Tibial artery (tissue), 4 donors: ENCODE results near the gene TMEM272.
A peak's percentile ranks its signal among the peaks of the same experiment; 100 is the strongest.

ENCODE experiments used
- DNase-seq, 2 donors: peaks; one replicate each; pipeline ENCODE4 v3.0.0-alpha.2; 2019
- H3K27ac ChIP-seq, 2 donors: fragments of 200-600 bp; sonication (generic) in 1 of 2; 1 replicate in 1 of 2; 2 replicates in 1 of 2; pipeline ENCODE4 v1.5.1; 2018 to 2019; ENCODE audit warnings: mild to moderate bottlenecking in 1 of 2
- H3K27me3 ChIP-seq, 2 donors: fragments of 200-600 bp; sonication (generic) in 1 of 2; one replicate each; pipeline versions ENCODE4 v1.5.1 to v1.6.0; 2016 to 2019
- H3K36me3 ChIP-seq, 3 donors: fragments of 200-600 bp; sonication (generic) in 2 of 3; one replicate each; pipeline ENCODE4 v1.5.1; 2016 to 2019; ENCODE audit warnings: mild to moderate bottlenecking in 2 of 3
- H3K4me1 ChIP-seq, 4 donors: fragments of 200-600 bp; sonication (generic) in 2 of 4; 1 replicate in 3 of 4; 2 replicates in 1 of 4; pipeline ENCODE4 v1.5.1; 2016 to 2019
- H3K4me3 ChIP-seq, 2 donors: fragments of 200-600 bp; sonication (generic) in 1 of 2; 1 replicate in 1 of 2; 2 replicates in 1 of 2; pipeline ENCODE4 v1.5.1; 2018 to 2019; ENCODE audit warnings: mild to moderate bottlenecking in 2 of 2
- H3K9me3 ChIP-seq, 3 donors: fragments of 200-600 bp; sonication (generic) in 1 of 3; one replicate each; pipeline ENCODE4 v1.5.1; 2016 to 2019
- intact Hi-C: fragments of 100-400 bp; cut with DNase I; formaldehyde crosslinking; loops from one replicate; pipeline ENCODE4 v1.15.0; 2023; ENCODE audit warnings: low total_unique reads
- TF ChIP-seq, protein P1 (sequence below), 2 experiments: fragments of 200-600 bp in 1 of 2; fragments of 450-650 bp in 1 of 2; IDR thresholded peaks; one replicate each; pipeline ENCODE4 v1.5.1; 2017 to 2019; ENCODE audit warnings: antibody characterized with exemption in 2 of 2, mild to moderate bottlenecking in 1 of 2, moderate library complexity in 1 of 2

The TMEM272 gene

DNA sequence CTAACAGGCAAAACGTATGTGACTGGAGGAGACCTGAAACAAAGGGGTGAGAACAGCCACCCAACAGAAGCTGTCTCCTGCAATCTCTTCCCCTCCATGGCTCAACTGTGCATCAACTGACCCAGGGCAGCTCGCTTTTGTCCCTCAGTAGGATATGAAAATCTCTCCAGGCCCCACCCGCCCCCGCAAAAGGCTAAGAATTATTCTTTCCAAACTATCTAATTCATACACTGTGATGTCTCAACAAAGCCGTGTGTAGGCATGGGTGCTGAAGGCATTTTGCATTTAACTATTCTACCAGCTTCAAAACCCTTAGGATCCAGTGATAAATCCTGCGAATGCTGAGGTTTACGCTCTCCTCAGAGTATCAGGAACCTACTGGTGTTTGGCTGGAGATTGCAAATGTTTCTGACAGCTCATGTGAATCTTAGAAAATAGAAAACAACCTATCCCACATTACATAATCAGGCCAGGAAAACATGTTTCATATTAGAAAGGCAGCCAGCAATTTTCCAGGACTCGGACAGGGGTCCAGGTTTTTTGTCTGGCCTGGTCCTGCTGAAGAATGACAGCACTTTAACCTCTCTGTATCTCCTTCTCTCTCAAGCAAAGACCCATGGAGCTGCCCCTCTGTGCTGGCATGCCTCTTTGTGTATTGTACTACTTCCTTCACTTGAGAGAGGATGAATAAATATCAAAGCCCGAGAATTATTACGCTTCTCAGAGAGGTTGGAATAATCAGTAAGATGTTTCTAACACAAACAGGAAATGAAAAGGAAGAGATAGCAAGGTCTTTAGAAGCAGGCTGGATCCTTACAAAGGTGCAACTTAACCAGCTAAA is 58.3 kb downstream of the TMEM272 start:
- TF ChIP-seq, protein P1, sequence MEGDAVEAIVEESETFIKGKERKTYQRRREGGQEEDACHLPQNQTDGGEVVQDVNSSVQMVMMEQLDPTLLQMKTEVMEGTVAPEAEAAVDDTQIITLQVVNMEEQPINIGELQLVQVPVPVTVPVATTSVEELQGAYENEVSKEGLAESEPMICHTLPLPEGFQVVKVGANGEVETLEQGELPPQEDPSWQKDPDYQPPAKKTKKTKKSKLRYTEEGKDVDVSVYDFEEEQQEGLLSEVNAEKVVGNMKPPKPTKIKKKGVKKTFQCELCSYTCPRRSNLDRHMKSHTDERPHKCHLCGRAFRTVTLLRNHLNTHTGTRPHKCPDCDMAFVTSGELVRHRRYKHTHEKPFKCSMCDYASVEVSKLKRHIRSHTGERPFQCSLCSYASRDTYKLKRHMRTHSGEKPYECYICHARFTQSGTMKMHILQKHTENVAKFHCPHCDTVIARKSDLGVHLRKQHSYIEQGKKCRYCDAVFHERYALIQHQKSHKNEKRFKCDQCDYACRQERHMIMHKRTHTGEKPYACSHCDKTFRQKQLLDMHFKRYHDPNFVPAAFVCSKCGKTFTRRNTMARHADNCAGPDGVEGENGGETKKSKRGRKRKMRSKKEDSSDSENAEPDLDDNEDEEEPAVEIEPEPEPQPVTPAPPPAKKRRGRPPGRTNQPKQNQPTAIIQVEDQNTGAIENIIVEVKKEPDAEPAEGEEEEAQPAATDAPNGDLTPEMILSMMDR (IDR thresholded peaks at IDR 0.05) = no peak
- H3K27me3 ChIP-seq = no peaks in the 10 kb centered on the region
- intact Hi-C loops = no loop called here
- DNase-seq = no peak
- H3K4me3 ChIP-seq = no peak overlapping the region
- H3K4me1 ChIP-seq = peaks cover 0 to 8% (median 0%) of the 10 kb centered on the region in 4 donors
- peak overlapping the region in 1 of 2 donors; percentile 11 for H3K27ac ChIP-seq
- peaks cover 0 to 10% (median 0%) of the 10 kb centered on the region in 3 donors for H3K36me3 ChIP-seq
- no peaks in the 10 kb centered on the region for H3K9me3 ChIP-seq

DNA sequence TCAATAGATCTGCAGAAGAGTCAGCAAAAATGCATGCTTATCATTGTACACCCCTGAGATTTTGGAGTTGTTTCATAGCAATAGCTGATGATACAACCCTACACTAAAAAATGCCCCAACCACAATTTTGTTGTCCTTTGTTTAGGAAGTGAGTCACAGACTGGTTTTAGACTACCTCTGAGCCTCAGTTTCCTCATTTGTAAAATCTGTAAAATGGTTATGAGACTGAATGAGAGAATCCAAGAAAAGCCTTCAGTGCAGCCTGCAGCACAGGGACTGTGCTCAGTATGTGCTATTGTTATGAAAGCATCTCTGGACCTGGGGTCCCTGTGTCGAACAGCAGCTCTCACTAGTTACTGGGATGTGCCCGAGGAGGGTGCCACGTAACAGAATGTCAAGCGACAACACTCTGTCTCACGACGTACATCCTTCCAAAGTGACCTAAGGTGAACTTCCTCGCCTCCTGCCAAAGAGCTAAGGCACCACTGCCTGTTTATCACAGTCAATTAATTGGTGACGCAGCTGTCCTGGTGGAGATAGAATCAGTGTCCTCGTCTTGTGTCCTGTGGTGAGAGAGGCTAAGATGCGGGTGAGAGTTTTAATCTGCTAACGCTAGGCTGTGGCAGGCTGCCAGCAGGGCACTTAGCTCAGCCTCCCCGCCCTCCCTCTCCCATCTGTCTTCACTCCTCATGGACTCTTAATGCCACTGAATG is 59.1 kb downstream of the TMEM272 start:
- peaks cover 0 to 8% (median 0%) of the 10 kb centered on the region in 4 donors for H3K4me1 ChIP-seq
- H3K9me3 ChIP-seq = no peaks in the 10 kb centered on the region
- DNase-seq = peak in 1 of 2 donors; percentile 55
- peaks cover 0 to 10% (median 0%) of the 10 kb centered on the region in 3 donors for H3K36me3 ChIP-seq
- TF ChIP-seq, protein P1 (IDR thresholded peaks at IDR 0.05) = no peak
- no peak overlapping the region for H3K4me3 ChIP-seq
- intact Hi-C loops = no loop called here
- peak overlapping the region in 1 of 2 donors; percentile 11 for H3K27ac ChIP-seq
- H3K27me3 ChIP-seq = no peaks in the 10 kb centered on the region

DNA sequence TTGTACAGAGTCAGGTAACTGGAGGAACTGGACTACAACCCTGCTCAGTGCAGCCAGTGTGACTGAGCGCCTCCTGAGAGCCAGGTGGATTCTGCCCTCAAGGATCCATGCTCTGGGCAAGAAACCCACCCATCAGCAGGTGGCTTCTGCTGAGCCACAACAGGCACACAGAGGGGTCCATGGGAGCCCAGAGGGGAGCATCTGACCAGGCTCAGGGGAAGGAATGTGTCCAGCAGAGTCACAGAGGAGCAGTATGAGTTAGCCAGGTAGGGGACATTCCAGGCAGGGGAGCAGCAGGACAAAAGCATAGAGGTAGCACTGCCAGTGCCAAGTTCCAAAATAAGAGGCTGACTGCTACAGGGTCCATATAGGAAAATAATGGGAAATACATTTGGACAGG is 60.9 kb downstream of the TMEM272 start:
- intact Hi-C loops = no loop called here
- no peak for DNase-seq

DNA sequence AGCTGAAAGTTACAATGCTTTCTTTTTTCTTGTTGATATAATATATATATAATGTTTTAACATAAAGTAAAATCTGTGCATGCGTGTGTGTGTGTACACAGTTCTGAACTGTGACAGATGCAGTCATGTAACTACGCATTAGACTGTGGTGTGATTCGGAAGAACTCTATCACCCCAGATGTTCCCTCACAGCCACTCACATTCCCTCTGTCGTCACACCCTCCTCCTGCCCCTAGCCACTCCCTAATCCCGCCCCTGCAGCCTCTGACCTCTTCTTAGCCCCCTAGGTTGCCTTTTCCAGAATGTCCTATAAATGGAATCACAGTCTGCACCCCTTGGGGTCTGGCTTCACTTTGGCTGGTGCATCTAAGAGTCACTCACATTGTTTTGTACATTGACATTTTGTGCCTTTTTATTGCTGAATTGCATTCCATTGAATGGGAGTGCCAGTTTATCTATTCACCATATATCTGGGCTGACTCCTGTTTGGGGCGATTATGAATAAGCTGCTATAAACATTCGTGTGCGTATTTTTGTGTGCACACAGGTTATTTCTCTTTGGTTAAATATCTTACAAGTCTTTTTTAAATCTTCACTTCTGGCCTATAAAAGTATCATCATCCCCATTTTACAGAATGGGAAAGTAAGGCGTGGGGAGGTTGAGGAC is 61.4 kb downstream of the TMEM272 start:
- Histone ChIP-seq H3K27ac (no peak overlapping the region), H3K9me3 (no peaks in the 10 kb centered on the region), H3K4me1 (peaks cover 0 to 5% (median 0%) of the 10 kb centered on the region in 4 donors), H3K4me3 (no peak overlapping the region), H3K36me3 (peaks cover 0 to under 1% (median 0%) of the 10 kb centered on the region in 3 donors), H3K27me3 (no peaks in the 10 kb centered on the region)
- intact Hi-C loops = no loop called here
- TF ChIP-seq, protein P1 (IDR thresholded peaks at IDR 0.05) = no peak
- DNase-seq = no peak

More for the DNA sequence above, 60.9 kb downstream of the TMEM272 start:
- H3K9me3 ChIP-seq = no peaks in the 10 kb centered on the region
- H3K4me1 ChIP-seq = peaks cover 0 to 5% (median 0%) of the 10 kb centered on the region in 4 donors
- H3K27ac ChIP-seq = no peak overlapping the region
- H3K36me3 ChIP-seq = peaks cover 0 to 6% (median 0%) of the 10 kb centered on the region in 3 donors
- H3K27me3 ChIP-seq = no peaks in the 10 kb centered on the region
- TF ChIP-seq, protein P1 (IDR thresholded peaks at IDR 0.05) = no peak
- no peak overlapping the region for H3K4me3 ChIP-seq

DNA sequence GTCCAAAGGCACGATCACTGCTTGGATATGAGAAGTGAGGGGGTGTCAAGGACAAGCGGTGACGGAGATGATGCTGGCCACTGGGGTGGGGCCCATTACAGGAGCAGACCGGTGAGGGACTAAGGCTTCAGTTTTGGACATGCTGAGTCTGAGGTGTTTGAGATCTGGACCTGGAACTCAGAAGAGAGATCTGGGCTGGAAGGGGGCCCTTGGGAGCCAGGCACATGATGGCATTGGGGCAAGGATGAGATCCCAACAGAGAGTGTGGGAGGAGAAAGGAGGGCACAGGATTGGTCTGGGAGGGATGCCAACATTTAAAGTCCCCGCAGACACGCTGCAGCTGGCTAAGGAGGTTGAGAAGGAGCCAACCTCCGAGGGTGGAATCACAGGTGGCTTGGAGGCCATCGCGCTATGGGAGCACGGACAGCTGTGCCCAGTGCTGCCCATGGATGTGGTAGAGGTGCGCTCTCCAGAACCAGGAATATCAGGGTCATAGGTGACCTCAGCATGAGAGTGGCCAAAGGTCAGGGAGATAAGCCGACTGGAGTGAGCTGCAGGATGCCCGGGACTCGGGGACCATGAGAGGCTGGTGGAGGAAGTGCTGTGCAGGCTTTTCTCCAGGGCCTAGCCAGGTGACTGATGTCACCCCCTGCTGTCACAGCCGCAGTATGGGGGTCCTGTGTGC is 62.8 kb downstream of the TMEM272 start:
- TF ChIP-seq, protein P1 (IDR thresholded peaks at IDR 0.05) = no peak
- H3K27me3 ChIP-seq = no peaks in the 10 kb centered on the region
- no peak for DNase-seq
- no peaks in the 10 kb centered on the region for H3K9me3 ChIP-seq
- H3K27ac ChIP-seq = no peak overlapping the region
- H3K4me1 ChIP-seq = peaks cover 0 to 5% (median 0%) of the 10 kb centered on the region in 4 donors
- no peak overlapping the region for H3K4me3 ChIP-seq
- H3K36me3 ChIP-seq = no peaks in the 10 kb centered on the region
- intact Hi-C loops = no loop called here
